Spinal cord (tissue), 10 donors: Measurements from ENCODE around the gene PASK. TPM values are rescaled to one million over a fixed set of nuclear protein-coding genes. Genes with fewer than 3 reads are reported as not detected.
A peak's percentile ranks its signal among the peaks of the same experiment; 100 is the strongest.
"Not testable (repeated sequence)": the region's sequence is repeated elsewhere in the genome, so short reads cannot be mapped to it uniquely, and the experiment has no call there.

Experiments used
- DNase-seq, 6 donors: peaks; one replicate each; pipeline versions ENCODE4 v3.0.0 to v3.0.0-alpha.2; 2013 to 2015; ENCODE audit warnings: low spot score in 6 of 6, low read depth in 4 of 6
- H3K27ac ChIP-seq: one replicate; pipeline ENCODE4 v1.5.1; 2013; ENCODE audit warnings: low read depth, low read length, control low read depth
- H3K27me3 ChIP-seq: one replicate; pipeline ENCODE4 v1.6.1; 2013; ENCODE audit warnings: low read length; ENCODE audit not compliant: control insufficient read depth, insufficient read depth
- H3K36me3 ChIP-seq: one replicate; pipeline ENCODE4 v1.6.1; 2013; ENCODE audit warnings: low read length; ENCODE audit not compliant: control insufficient read depth, insufficient read depth
- H3K4me1 ChIP-seq: one replicate; pipeline ENCODE4 v1.6.1; 2013; ENCODE audit warnings: low read length; ENCODE audit not compliant: control insufficient read depth, insufficient read depth
- H3K4me3 ChIP-seq: one replicate; pipeline ENCODE4 v1.5.1; 2013; ENCODE audit warnings: low read depth, low read length, control low read depth
- H3K9me3 ChIP-seq: one replicate; pipeline ENCODE4 v1.6.1; 2013; ENCODE audit warnings: low read length; ENCODE audit not compliant: control insufficient read depth, insufficient read depth
- WGBS: methylation state at CpG from one replicate; pipeline ENCODE4 v1.1.5; 2013; ENCODE audit warnings: missing lambda C conversion rate; ENCODE audit not compliant: insufficient coverage; 5-methylcytosine and 5-hydroxymethylcytosine counted together
- polyA plus RNA-seq, 2 donors: library from polyadenylated mRNA; unstranded; fragments of 120-200 nt; gene quantifications; one replicate each; pipeline ENCODE4 v1.2.1, GENCODE V29; 2013; ENCODE audit not compliant: insufficient read length in 2 of 2
- total RNA-seq, 2 donors: library from RNA; depleted of rRNA in 1 of 2; stranded (reverse); fragments of 120-200 nt in 1 of 2; fragments of >200 nt in 1 of 2; gene quantifications; one replicate each; pipeline versions ENCODE4 v1.2.3 to v1.2.4, GENCODE V29; 2013 to 2014
- donor health status: healthy.

PASK gene
- total and polyA plus RNA-seq, 4 donors = 8.6 to 25.3 (median 14.6) TPM

DNA sequence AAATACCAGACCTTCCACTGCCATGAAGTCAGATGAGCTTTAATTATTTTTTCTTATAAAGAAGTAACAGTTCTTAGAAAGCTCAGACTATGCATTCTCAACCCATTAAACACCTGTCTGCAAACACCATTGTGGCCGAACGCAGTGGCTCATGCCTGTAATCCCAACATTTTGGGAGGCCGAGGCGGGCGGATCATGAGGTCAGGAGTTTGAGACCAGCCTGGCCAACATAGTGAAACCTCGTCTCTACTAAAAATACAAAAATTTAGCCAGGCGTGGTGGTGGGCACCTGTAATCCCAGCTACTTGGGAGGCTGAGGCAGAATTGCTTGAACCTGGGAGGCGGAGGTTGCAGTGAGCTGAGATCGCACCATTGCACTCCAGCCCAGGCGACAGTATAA lies 44.7 kb downstream of the PASK start:
- peaks cover 12% of the 10 kb centered on the region for H3K4me1 ChIP-seq
- 93% methylated on average over 8 of the region's 10 CpGs for WGBS
- peaks cover 38% of the 10 kb centered on the region for H3K36me3 ChIP-seq
- H3K9me3 ChIP-seq, H3K4me3 ChIP-seq, H3K27me3 ChIP-seq, DNase-seq, H3K27ac ChIP-seq: not testable (repeated sequence)

- H3K9me3 ChIP-seq = no peaks in the 10 kb centered on the region
- peak in 1 of 6 donors; percentile 34 for DNase-seq
- H3K36me3 ChIP-seq = peaks cover 41% of the 10 kb centered on the region
- peak overlapping the region; percentile 64 for H3K27ac ChIP-seq
- peak overlapping the region; percentile 82 for H3K4me3 ChIP-seq
- H3K4me1 ChIP-seq = peaks cover 12% of the 10 kb centered on the region
- H3K27me3 ChIP-seq = no peaks in the 10 kb centered on the region
- WGBS = 54% methylated on average over 3 of the region's 5 CpGs
Observed at GRCh38 chr2:241103176-241103595, 46.1 kb downstream of the PASK start.

DNA sequence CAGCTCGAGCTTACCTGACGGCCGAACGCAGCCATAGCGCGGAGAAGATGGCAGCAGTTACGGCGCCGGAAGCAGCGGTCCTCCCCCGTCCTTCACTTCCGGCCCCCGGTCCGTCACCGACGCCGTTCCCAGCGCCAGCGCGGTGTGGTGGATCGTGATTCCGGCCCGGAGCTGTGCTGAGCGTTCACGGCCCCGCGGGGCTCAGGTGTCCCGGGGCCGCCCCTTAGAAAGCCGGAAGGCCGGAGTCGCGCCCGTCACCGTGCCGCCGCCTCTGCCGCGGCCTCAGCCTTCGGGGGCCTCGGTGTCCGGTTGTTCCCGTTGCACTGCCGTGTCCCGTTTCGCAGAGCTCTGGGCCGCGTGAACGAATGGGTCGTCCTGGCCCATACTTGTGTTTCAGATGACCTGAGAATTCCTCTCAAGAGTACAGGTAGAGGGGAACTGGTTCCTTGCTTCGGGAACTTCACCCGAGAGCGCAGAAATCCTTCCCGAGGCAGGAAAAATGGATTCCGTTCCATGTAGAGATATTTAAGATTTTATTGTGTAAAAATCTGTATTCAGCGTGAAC lies 47.0 kb downstream of the PASK start, which contains the start of gene MTERF4:
MTERF4 (minus strand) TSS at position 49 of the 565 bp plus-strand sequence; CDS start at position 35, 14 bp downstream.
- Histone ChIP-seq H3K4me1 (peaks cover 12% of the 10 kb centered on the region), H3K4me3 (peak within 1 kb of the TSS; percentile 82), H3K27me3 (no peaks in the 10 kb centered on the region), H3K36me3 (peaks cover 33% of the 10 kb centered on the region), H3K27ac (peak within 1 kb of the TSS; percentile 64), H3K9me3 (no peaks in the 10 kb centered on the region)
- 1% methylated on average over 49 of the region's 56 CpGs for WGBS
- DNase-seq = peak; percentile 74 to 96 (median 80)

GRCh38 chr2:241099246-241099645 lies 50.0 kb downstream of the PASK start:
- no peak for DNase-seq
- H3K27me3 ChIP-seq = no peaks in the 10 kb centered on the region
- peaks cover 12% of the 10 kb centered on the region for H3K4me1 ChIP-seq
- H3K27ac ChIP-seq = no peak overlapping the region
- peaks cover 40% of the 10 kb centered on the region for H3K36me3 ChIP-seq
- 95% methylated on average over 5 of the region's 5 CpGs for WGBS
- H3K9me3 ChIP-seq = no peaks in the 10 kb centered on the region
- H3K4me3 ChIP-seq = no peak overlapping the region

- Histone ChIP-seq H3K4me1 (peaks cover 7% of the 10 kb centered on the region), H3K4me3 (no peak overlapping the region), H3K27me3 (no peaks in the 10 kb centered on the region), H3K9me3 (no peaks in the 10 kb centered on the region), H3K27ac (no peak overlapping the region), H3K36me3 (peaks cover 55% of the 10 kb centered on the region)
- no peak for DNase-seq
- 97% methylated on average over 8 of the region's 8 CpGs for WGBS
Observed at GRCh38 chr2:241096979-241097378, 52.3 kb downstream of the PASK start.

GRCh38 chr2:241095594-241096290 lies 53.5 kb downstream of the PASK start:
- 89% methylated on average over 11 of the region's 14 CpGs for WGBS
- Histone ChIP-seq H3K27me3 (no peaks in the 10 kb centered on the region), H3K36me3 (peaks cover 65% of the 10 kb centered on the region), H3K4me3 (no peak overlapping the region), H3K27ac (no peak overlapping the region), H3K4me1 (no peaks in the 10 kb centered on the region), H3K9me3 (no peaks in the 10 kb centered on the region)
- no peak for DNase-seq

DNA sequence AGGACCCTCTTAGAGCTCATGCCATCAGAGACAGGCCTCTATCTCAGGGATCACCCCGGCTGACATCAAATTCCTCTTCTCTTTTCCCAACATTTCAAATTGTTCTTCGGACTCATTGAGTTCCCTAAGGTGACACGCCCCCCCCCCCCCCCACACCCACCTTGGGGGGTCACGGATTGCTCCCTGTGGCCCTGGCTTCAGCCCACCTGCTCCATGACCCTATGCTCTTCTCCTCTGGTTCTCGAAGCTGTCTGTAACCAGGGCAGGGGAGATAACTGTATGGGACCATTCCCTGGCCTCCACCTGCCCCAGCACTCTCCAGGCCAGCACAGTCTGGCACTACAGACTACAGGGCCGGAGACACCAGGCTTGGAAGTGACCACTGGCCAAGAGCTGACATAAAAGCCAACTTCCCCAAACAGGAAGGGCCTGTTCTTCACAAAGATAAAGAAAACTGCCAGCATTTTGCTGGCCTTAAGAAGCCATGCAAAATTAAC lies 54.3 kb downstream of the PASK start:
- no peaks in the 10 kb centered on the region for H3K4me1 ChIP-seq
- 79% methylated on average over 5 of the region's 6 CpGs for WGBS
- no peak overlapping the region for H3K27ac ChIP-seq

DNA sequence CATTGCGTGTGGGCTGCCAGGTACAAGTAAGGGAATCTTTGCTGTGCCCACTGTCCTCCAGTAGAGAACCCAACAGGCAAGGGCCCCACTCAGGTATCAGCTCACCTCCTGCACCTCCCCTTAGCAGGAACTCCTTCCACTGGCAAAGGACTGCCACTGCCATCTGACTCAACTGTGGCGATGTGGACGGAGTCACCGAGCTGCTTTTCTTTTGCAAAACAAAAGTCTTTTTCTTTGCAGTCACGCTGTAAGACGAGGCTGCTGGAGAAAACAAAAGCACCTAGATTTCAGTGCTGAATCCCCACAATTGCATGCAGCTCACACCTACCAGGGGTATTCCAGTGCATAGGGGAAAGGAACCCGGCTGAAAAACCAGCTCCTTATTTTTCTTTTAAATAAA lies 55.1 kb downstream of the PASK start:
- H3K4me3 ChIP-seq = no peak overlapping the region
- peak overlapping the region; percentile 16 for H3K27ac ChIP-seq
- WGBS = 67% methylated on average over 5 of the region's 7 CpGs

More for the DNA sequence above, 54.3 kb downstream of the PASK start:
- DNase-seq = no peak
- Histone ChIP-seq H3K27me3 (no peaks in the 10 kb centered on the region), H3K4me3 (no peak overlapping the region), H3K36me3 (peaks cover 69% of the 10 kb centered on the region), H3K9me3 (no peaks in the 10 kb centered on the region)

DNA sequence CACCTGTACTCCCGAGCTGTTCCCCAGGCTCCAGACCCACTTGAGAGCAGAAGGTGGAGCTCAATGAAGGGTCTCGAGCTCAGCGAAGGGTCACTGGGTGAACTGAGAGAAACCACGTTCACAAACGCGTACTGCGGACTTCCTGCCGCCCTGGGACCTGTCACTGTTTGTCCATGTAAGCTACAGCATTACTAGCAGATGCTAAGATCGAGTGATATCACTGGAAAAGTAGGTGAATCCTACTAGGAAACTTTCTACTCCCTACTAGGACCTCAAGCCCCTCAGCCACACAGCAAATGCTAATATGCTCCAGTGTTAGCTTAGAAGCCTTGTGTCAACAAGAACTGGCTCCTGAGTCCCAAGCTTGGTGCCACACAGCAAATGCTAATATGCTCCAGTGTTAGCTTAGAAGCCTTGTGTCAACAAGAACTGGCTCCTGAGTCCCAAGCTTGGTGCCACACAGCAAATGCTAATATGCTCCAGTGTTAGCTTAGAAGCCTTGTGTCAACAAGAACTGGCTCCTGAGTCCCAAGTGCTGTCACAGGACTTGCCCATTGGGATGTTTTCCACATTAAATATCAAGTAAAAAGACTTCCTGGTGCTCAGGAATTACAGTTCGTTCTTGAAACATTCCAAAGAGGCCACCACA lies 56.0 kb downstream of the PASK start:
- WGBS = 86% methylated on average over 8 of the region's 10 CpGs
- not testable (repeated sequence) for DNase-seq, H3K4me1 ChIP-seq, H3K9me3 ChIP-seq, H3K27me3 ChIP-seq, H3K27ac ChIP-seq, H3K4me3 ChIP-seq
- H3K36me3 ChIP-seq = peaks cover 69% of the 10 kb centered on the region

More for the DNA sequence above, 55.1 kb downstream of the PASK start:
- no peaks in the 10 kb centered on the region for H3K9me3 ChIP-seq
- H3K27me3 ChIP-seq = no peaks in the 10 kb centered on the region
- DNase-seq = no peak
- no peaks in the 10 kb centered on the region for H3K4me1 ChIP-seq
- peaks cover 68% of the 10 kb centered on the region for H3K36me3 ChIP-seq
